NCI-H2227 (cell line): Measurements from ENCODE around the gene FGGY.

Source experiments
- DNase-seq: peaks from one replicate; lab custom pipeline; 2025; ENCODE audit not compliant: unreplicated experiment; lab: John Stamatoyannopoulos, UW

Gene FGGY

DNA sequence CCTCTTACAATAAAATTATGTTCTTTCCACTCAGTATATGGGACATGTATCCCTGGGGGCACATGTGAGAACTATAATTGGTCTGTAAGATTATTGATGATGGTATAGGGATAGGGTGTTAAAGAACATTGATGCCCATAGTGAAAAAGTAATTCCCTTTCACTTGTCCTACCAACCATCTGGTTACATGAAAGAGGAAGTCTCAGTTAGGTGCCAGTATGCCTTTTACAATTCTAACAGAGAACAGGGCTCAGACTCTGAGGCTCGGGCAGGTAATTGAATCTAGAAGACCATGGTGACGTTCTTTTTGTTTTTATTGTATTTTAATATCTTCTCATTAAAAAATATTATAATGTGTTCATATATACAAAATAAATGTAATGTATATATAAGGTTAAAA, 113.6 kb downstream of the FGGY start:
- no peak for DNase-seq

DNA sequence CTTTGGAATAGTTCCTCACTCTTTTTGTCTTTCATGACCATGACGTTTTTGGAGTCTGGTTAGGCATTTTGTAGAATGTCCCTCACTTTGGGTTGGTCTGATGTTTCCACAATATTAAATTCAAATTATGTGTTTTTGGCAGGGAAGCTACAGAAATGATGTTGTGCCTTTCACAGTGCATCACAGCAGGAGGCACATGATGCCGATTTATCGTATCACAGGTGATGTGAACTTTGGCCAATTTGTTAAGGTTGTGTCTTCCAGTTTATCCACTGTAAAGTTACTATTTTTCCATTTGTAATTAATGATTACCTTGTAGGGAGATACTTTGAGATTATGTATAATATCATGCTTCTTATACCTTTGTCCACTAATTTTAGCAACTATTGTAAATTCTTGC, 114.3 kb downstream of the FGGY start:
- DNase-seq = no peak

DNA sequence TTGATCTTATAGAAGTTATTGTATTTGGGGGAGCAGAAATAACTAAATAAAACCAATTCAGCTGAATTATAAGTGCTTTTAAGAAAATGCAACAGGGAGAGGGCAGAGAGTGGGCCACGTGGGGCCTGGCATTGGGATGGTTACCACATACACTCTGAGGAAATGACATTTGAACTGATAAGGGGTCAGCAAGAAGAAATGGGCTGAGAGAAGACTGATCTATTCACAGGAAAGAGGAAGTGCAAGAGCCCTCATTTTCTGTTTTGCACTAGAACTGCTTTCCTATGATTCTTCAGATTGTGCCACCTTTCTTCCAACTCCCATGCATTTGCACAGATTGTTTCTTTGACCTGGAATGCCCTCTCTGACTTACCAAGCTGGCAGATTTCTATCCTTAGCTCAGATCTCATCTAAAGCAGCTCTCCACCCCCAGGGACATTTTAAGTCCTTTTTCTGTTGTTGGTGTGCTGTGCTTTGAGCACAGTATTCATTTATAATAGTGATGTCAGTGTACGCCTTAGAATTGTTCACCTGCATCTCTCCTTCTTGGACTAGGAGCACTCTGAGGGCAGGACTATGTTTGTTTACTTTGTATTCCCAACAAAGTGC, 115.9 kb downstream of the FGGY start:
- DNase-seq = no peak

DNA sequence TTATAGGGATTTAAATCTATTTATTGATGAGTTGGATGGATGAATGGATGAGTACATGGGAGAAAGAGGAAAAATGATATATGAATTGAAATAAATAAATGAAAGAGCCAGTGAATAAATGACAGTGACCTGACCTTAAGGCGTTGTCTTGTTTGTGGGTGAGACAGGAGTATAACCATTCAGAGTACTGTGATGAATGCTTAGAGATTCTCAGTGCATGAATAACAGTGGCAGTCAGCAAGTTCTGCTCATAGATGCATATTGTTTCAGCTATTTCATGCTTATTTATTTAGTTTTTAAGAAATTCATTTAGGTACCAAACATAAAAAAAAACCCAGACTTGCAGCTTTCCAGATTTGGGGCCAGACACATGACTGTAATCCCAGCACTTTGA, 116.4 kb downstream of the FGGY start:
- DNase-seq = no peak

DNA sequence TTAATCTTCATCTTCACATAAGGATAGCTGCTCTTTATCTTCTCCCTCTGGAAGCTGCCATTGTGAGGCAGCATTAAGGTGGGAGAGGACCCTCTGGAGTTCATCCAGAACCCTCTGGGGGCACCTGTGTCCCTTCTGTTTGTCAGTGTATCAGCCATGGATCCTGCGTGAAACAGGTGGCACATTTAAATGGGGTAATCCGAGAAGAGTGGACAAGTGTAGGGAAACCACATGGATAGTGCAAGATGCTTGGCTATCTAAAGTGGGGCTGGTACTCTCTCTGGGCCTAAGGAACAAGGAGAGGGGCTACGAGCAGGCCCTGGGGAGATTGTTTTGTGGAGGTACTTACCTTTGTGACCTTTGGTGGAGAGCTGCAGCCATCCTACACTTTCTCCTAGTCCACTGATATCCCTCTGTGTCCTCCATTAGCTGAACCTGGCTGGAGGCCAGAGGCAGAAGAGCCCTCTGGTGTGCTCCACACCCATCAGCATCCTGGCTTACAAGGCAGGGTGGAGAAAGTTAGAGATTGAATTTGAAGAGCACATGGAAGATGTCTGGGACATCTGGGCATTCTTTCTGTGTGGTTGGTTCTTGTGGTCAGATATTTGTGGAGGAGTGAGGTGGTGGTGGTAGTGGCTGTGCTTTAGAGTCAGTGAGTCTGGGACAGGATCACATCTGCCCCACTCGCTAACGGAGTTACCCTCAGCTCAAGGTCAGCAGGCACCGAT, 117.7 kb downstream of the FGGY start:
- no peak for DNase-seq

DNA sequence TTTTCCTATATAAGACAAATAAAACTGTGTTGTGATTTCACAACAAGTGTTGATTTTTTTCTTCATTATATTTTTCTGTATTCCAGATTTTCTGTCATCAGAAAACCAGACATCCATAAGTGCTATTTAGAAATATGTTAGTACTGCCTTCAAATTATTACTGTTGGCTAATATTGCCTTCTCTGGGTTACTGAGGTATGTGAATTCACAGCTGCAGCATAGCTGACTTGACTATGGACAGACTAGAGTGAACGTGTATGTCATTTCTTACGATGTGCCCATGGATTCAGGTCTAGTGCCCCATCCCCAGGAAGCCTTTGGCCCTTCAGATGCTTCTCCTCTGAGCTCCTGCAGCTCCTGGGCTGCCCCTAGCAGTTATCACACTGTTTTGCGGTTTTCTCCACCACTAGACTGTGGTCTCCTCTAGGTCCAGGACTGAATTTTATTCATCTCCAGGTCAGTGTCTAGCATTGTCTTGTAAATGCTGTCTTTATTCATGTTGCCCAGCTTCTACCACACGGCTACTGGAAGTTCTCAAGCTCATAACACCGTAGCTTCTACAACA, 118.5 kb downstream of the FGGY start:
- DNase-seq = no peak

DNA sequence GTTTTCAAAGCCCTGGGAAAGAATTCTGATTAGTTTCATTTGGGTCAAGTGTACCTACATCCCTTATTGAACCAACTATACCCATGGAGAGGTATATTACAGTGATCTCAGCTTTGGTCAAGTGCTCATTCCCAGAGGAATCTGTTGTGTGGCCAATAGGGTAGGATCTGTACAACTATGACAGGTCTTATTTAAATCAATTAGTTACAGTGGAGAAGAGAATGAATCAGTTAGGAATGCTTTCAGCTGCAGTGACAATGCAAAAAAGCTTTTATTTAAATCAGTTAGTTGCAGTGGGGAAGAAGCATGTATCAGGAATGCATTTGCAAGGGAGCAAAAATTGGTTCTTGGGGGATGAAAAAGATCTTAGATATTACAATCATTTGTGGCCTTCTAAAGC, 119.0 kb downstream of the FGGY start:
- DNase-seq = no peak

DNA sequence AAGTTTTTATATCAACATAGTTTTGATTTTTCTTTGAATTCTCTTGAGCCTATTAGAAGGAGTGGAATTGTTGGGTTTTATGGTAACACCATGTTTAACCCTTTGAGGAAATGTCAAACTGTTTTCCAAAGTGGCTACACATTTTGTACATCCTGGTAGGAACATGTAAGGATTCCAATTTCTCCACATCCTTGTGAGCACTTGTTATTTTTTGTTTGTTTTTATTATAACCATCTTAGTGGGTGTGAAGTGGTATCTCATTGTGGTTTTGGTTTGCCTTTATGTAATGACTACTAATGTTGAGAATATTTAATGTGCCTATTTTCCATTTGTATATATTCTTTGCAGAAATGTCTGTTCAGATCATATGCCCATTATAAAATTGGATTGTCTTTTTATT, 120.5 kb downstream of the FGGY start:
- no peak for DNase-seq

DNA sequence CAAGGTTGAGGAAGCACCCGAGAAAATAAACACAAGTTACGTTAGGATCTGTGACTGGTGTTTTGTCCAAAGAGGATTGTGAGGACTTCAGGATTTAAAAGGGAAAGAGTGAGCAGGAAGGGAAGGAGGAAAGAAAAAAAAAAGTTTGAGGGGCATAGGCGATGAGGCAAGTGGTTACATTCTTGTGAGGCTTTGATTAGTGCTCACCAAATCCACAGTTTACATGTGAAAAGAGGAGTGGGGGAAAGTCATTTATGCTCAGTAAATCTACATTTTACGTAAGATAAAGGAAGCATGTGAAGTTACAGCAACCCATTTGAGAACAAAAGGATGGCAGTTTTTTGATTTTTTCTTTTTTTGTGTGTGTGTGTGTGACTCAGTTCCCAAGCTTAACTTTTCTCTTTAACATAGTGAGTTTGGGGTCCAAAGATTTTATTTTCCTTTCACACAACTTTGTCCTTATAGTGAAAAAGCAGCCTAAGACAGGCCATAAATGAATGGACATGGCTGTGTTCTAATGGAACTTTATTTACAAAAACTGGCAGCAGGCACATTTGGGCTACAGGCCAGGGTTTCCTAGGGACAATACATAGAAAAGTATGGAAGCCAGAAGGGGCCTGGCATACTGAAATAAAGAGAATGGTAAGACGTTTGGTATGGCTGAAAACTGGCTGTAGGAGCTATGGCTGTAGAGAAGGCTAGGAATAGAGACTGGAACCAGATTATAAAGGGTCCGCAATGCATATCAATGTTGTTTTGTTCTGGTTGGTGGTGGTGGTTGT, 121.7 kb downstream of the FGGY start:
- no peak for DNase-seq

DNA sequence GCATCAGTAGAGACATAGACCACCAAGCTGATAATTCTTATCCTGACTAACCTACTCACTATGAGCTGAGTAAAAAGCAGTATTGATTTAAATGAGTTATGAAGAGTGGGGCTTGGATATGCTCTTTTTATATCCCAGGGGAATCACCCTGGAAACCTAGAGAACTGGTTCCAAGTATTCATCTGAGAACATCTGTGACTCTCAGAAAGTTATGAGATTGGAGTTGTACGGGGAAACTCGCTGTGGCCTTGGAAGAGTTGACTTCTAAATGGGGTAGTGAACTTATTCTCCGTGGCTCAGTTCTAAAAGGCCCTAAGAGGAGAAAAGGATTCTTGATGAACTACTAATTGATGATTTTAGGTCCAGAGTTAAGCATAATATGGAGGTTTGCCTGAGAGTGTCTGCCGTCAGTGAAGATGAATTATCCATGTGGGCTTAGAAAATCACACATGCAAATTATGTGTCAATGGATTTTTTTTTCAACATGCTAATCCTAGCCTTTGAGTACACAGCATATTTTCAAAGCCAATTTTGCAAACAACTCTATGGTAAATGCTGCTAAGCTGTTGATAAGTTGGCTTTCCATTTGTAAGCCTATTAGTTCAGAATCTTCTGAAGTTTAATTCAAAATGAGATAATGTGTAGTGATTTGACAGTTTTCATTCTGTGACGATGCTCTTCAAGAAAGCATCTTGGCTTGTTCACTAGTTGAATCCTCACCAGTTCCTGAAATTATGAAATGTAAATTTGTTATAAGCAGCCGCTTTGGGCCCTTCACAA, 122.7 kb downstream of the FGGY start:
- no peak for DNase-seq

DNA sequence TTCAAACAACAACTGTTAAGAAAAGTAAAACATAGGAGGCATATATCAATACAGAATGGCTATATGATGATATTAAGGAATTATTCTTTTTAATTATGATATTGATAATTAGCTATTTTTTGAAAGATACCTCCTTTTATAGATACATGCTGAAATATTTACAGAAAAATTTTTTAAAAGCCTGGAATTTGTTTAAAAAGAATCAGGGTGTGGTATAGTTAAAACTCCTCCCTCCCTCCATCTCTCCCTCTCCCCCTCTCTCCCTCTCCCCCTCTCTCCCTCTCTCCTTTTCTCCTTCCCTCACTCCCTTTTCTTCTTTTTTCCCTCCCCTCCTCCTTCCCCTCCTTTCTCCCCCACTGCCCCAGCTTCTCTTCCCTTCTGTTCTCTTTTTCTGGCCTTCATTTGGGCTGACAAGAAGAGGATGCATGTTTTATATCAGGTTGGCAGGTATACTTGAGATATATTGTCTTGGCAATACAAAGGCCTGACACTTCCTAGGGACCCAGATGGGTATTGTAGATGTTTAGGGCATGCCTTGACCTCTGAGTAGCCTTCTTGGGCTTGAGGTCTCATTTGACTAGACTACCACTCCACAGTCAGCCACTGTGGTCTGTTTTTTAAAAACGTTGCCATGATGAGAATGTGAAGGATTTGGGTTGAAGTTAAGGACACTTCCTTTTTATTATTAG, 124.5 kb downstream of the FGGY start:
- DNase-seq = no peak

DNA sequence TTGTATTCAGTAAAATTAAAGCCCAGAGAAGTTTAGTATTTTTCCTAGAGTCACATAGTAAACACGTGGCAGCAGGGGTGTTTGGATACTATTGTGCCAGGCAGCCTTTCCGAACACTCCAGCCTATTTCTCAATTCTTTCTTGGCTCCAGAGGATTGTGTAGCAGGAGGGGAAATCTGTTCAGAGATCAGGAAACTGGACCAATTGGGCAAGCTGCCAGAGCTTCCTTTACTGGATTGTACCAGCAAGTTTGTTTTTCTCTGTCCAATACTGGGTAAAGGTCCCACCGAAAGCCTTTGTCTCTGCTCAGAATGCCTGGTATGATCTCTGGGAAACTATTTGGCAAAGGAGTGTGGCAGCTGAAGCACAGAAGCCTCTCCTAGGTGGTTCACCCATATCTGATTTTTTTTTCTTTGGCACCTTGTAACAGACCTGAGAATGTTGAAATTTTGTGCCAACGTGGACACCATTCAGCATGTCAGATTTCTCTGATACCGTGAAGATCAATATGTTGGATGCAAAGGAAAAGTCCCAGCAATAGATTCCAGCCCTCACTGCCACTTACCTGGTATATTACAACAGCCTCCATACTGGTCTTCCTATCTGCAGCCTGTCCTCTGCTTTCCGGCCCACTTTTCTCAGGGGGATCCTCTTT, 126.2 kb downstream of the FGGY start:
- DNase-seq = no peak

DNA sequence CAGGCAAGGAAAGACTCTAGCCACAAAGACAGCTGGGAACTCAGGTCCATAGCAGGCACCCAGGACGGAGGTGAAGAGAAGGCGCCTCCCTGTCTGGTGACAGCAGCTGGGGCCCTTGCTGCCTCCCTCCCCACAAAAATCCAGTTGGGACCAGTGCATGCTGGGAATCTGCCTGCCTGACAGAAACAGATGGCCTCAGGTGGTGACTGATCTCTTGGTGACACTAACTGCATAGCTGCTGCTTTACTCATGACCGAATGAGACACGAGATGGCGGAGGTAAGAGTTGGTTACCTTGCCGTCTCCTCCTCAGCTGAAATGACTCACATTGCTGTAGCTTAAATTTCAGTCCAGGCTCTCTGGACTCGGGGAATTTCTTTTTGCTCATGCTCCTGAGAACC, 130.3 kb downstream of the FGGY start:
- peak; percentile 18 for DNase-seq

DNA sequence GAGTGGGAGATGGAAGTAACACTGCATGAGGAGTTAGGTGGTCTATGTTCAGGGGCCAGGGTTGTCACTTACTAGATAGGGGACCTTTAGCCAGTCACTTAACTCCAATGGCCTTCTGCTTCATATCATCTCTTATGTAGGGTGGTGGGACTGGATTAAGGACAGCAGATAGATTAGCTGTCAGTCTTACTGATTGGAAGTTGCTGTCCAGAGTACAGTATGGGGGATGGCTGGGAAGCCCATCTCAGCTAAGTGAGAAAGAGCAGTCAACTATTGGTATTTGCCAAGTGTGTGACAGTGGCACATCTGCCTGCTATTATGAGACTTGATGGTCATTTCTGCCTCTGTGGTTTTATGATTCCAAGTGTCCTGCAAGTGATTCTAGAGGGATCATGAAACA, 130.9 kb downstream of the FGGY start:
- DNase-seq = no peak

DNA sequence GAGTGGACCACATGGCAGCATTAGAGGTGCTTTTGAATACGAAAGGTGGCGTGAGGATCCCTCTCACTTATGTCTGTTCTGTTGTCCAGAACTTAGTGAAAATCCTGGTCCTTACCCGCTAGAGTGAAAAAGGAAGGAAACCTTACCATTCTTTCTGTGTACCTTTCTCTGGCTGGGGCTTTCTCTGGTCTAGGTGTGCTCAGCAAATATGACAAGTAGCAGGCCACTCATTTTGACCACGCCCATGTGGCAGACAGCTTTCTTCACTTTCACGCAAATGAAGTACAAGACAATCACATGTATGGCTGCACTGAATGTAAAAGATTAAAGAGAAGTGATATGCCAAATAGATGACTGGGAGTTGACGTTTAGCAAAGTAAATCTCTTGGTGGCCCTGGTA, 131.9 kb downstream of the FGGY start:
- no peak for DNase-seq

DNA sequence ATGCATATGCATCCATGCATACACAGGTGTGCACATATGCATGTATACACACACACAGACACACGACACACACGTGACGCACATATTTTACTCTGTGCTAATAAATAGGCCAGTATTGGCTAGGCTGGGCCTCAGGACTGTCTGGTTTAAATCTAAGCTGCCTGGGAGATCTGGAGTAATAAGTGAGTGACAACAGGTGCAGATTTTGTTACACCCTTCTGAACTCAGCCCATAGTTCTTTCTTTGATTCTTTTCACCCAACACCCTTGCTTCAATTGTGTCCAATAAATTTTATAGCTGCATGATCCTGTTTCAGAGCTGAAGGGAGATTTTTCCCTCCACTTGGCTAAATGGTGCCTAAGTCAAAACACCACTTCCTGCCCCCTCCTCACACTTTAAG, 132.8 kb downstream of the FGGY start:
- DNase-seq = no peak

DNA sequence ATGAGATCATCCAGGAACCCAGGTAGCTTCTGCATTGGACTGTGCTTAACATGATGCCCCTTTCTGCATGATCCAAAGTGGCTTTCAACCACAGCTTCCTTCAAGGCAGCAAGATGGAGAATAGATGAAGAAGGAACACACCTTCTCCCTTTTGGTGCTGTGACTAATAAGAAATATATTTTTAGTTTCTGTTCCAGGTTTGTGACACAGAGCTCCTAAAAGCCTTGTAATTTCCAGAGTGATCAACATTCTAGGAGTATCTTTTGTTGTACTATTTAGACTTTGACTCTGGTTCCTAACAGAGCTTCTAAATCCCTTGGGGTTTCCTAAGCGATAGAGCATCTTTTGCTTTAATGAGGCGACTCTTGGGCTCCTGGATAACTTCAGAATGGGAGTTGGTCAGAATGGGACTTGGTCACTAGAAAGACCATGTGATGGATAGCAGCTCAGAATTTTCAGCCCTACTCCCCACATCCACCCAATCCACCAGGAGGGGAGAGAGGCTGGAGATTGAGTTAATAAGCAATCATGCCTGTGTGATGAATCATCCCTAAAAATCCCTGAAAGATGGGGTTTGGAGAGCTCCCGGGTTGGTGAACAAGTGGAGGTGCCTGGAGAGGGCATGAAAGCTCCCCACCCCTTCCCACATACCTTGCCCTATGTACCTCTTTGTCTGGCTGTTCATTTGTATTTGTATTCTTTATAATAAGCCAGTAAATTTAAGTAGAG, 134.8 kb downstream of the FGGY start:
- DNase-seq = no peak

DNA sequence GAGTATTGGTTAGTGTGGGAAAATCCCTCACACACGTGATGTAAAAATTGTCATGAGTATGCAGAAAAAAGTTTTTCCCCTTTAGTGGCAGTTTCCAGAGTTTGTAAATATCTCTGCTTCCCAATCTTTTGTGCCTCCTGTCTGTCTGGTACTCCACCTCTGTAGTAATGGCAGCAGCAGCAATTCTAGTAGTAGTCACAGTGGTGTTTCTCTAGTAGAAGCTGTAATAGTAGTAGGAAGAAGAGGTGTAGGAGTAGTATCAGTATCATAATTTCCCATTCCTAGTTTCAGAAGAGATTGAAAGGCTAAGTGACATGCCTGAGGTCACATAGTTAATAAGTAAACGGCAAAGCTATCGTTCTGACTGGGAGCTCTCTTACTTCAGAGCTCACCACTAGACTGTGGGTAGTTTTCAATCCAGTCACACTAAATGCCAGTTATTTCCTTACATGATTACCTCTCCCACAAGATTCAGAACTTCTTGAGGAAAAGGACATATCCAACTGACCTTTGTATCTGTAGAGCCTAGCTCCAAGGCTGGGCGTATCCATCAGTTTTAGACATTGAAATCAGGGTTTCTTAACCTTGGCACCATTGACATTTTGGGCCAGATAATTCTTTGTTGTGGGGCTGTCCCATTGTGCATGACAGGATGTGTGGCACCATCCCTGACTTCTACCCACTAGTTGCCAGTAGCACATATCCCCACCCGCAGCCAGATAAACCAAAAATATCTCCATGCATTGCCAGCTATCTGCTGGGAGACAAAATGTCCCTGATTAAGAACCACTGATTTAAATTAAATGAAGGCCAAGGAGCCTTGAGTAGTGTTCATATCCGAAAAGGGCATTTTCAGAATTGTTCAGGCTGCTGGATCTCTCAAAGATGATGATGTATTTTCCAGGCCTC, 135.9 kb downstream of the FGGY start:
- no peak for DNase-seq
